Bronchial epithelial cell (primary cell): ENCODE data around the gene FAM229A. TPM values are rescaled to one million over a fixed set of nuclear protein-coding genes. Genes with fewer than 3 reads are reported as not detected.
A peak's percentile ranks its signal among the peaks of the same experiment; 100 is the strongest.

Experiments used
- DNase-seq: peaks from one replicate; pipeline ENCODE4 v3.0.0-alpha.2; 2010; ENCODE audit warnings: low read depth
- FAIRE-seq: peaks from 2 replicates; lab custom pipeline; 2011; peaks lifted over from hg19 to GRCh38; lab: Jason Lieb, UNC
- H3K27me3 ChIP-seq: 2 replicates; pipeline ENCODE4 v1.5.1; 2011; ENCODE audit warnings: low read length; ENCODE audit not compliant: control insufficient read depth, insufficient read depth
- H3K36me3 ChIP-seq: 2 replicates; pipeline ENCODE4 v1.5.1; 2011; ENCODE audit warnings: low read length; ENCODE audit not compliant: control insufficient read depth, insufficient read depth
- H3K4me3 ChIP-seq: 2 replicates; pipeline ENCODE4 v1.5.1; 2011; ENCODE audit warnings: mild to moderate bottlenecking, low read depth, low read length, control low read depth
- CTCF ChIP-seq: IDR thresholded peaks from 2 replicates; pipeline ENCODE4 v1.5.1; 2011; ENCODE audit warnings: mild to moderate bottlenecking, moderate library complexity, low read length, control low read depth, inconsistent platforms; ENCODE audit not compliant: insufficient read depth, severe bottlenecking
- total RNA-seq: library from RNA; depleted of rRNA; stranded (reverse); fragments of >200 nt; gene quantifications from 2 replicates; pipeline ENCODE4 v1.2.1, GENCODE V29; 2014

FAM229A gene
- total RNA-seq, 1 donor from 2014 or later: 0.26 TPM

- peaks cover 9% of the 10 kb centered on the region for H3K36me3 ChIP-seq
- peak overlapping the region; percentile 88 for H3K4me3 ChIP-seq
- H3K27me3 ChIP-seq: no peaks in the 10 kb centered on the region
- DNase-seq (peak; percentile 20), FAIRE-seq (no peak)
- TF ChIP-seq CTCF: no peak
Observed at GRCh38 chr1:32393832-32394140, 31.5 kb upstream of the FAM229A start.

GRCh38 chr1:32393136-32393535, 30.9 kb upstream of the FAM229A start:
- H3K4me3 ChIP-seq: no peak overlapping the region
- peaks cover 13% of the 10 kb centered on the region for H3K36me3 ChIP-seq
- DNase-seq (no peak), FAIRE-seq (no peak)
- no peaks in the 10 kb centered on the region for H3K27me3 ChIP-seq
- TF ChIP-seq CTCF: no peak

- FAIRE-seq: no peak
Observed at GRCh38 chr1:32392325-32392724, 30.0 kb upstream of the FAM229A start.

GRCh38 chr1:32390904-32391870, 28.9 kb upstream of the FAM229A start:
- no peak for DNase-seq
- Histone ChIP-seq H3K36me3 (peaks cover 14% of the 10 kb centered on the region), H3K4me3 (no peak overlapping the region), H3K27me3 (no peaks in the 10 kb centered on the region)
- no peak for FAIRE-seq
- no peak for TF ChIP-seq CTCF

More at GRCh38 chr1:32392325-32392724, 30.0 kb upstream of the FAM229A start:
- DNase-seq: no peak
- no peak for TF ChIP-seq CTCF
- no peaks in the 10 kb centered on the region for H3K27me3 ChIP-seq
- peaks cover 14% of the 10 kb centered on the region for H3K36me3 ChIP-seq
- no peak overlapping the region for H3K4me3 ChIP-seq

GRCh38 chr1:32388641-32389040, 26.4 kb upstream of the FAM229A start:
- no peak for TF ChIP-seq CTCF
- FAIRE-seq: no peak
- Histone ChIP-seq H3K4me3 (no peak overlapping the region), H3K27me3 (no peaks in the 10 kb centered on the region), H3K36me3 (peaks cover 16% of the 10 kb centered on the region)
- no peak for DNase-seq
